LNCAP (cell line): ENCODE measurements around the gene NFIX.
A peak's percentile ranks its signal among the peaks of the same experiment; 100 is the strongest.

ENCODE experiments used
- CTCF ChIP-seq: fragments of 450-650 bp; IDR thresholded peaks from 2 replicates; pipeline ENCODE4 v1.5.1; 2017; ENCODE audit warnings: mild to moderate bottlenecking

Gene NFIX

GRCh38 chr19:13102666-13103580 lies 107.6 kb downstream of the NFIX start, which contains the start of gene LYL1:
TSS of gene LYL1 (minus strand) at chr19:13102858. CDS start at chr19:13101171, 1,687 bp downstream.
- no peak for TF ChIP-seq CTCF

- no peak for TF ChIP-seq CTCF
Observed at GRCh38 chr19:13103581-13104359, 108.5 kb downstream of the NFIX start.

- TF ChIP-seq CTCF: peak; percentile 80
Observed at GRCh38 chr19:13104360-13104847, 109.1 kb downstream of the NFIX start.

- TF ChIP-seq CTCF: peak; percentile 27; the same call in 1 of the 2 replicates
Observed at GRCh38 chr19:13104848-13105711, 109.8 kb downstream of the NFIX start.

GRCh38 chr19:13109361-13110098 lies 114.3 kb downstream of the NFIX start:
- no peak for TF ChIP-seq CTCF

GRCh38 chr19:13110099-13110610 lies 114.9 kb downstream of the NFIX start:
- TF ChIP-seq CTCF: no peak
